ENCODE data around the gene SERPINA5.
"Not testable (repeated sequence)": the region's sequence is repeated elsewhere in the genome, so short reads cannot be mapped to it uniquely, and the experiment has no call there.

The SERPINA5 gene

DNA sequence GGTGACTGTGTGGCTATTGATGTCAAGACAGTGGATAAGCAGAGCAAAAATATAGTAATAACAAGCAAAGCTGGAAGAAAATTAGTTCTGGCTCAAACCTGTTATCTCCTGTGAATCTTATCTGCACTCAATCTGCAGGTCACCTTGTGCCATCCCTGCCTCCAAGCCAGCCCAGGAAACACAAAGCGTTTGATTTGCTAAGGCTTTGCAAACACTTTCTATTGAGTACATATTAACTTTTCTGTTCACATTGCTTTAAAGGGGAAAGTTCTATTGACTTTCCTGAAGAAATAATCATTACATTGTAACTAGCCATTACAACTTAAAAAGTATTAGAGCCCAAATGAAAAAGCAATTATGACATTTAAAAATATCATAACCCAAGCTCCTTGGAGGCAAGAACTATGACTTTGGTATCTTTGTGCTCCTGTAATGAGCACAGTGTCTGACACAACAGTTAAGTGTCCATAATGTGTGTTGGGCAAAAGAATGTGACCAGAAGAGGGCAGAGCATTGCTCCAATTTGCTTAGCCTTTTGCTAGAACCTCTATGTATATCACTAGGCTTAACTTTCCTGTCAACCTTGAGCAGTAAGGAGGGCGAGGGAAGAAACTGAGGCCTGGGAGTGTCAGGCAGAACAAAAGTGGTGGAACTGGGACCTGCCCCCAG, 55.7 kb downstream of the SERPINA5 start:
- no peaks in the 10 kb centered on the region for H3K4me1 ChIP-seq
- DNase-seq (ENCODE audit: low spot score in 2 of 2), result no peak
- H3K4me3 ChIP-seq, result no peak overlapping the region
- in situ Hi-C loops (cut with MboI; ENCODE audit: low sequenced_read_pairs), result no loop called here
- no peaks in the 10 kb centered on the region for H3K36me3 ChIP-seq (replicated peaks)
- H3K27me3 ChIP-seq (ENCODE audit: low read depth), result peaks cover 3% of the 10 kb centered on the region
- no peaks in the 10 kb centered on the region for H3K9me3 ChIP-seq

DNA sequence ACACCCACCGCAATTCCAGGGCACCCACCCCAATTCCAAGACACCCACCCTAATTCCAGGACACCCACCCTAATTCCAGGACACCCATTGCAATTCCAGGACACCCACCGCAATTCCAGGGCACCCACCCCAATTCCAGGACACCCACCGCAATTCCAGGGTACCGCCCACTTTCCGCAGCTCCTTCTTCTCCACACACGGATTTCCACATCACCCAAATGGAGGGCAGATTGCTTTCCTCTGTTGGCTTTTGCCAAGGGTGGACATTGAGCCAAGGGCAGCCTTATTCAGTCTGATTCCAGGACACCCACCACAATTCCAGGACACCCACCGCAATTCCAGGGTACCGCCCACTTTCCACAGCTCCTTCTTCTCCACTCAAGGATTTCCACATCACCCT, 56.6 kb downstream of the SERPINA5 start:
- in situ Hi-C loops (cut with MboI; ENCODE audit: low sequenced_read_pairs); H3K4me3 ChIP-seq; H3K9me3 ChIP-seq; H3K36me3 ChIP-seq (replicated peaks); DNase-seq (ENCODE audit: low spot score in 2 of 2); H3K27me3 ChIP-seq (ENCODE audit: low read depth); H3K4me1 ChIP-seq: not testable (repeated sequence)

DNA sequence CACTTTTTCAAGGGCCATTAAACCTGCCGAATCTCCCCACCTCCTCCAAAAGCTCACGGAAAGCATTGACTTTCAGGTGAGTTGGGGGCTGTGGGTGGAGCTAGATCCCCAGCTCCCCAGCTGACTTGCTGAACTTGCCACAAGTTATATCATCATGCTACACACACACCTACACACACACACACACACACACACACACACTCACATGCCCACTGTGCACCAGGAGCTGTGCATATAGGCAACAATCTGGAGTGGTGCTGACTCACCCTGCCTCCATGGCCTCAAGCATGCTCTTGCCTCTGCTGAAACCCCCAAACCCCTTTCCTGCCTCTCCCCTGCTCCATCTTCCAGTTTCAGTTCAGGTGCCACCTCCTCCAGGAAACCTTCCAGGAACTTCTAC, 57.1 kb downstream of the SERPINA5 start:
- H3K4me1 ChIP-seq, result no peaks in the 10 kb centered on the region
- H3K36me3 ChIP-seq (replicated peaks), result no peaks in the 10 kb centered on the region
- H3K4me3 ChIP-seq, result no peak overlapping the region
- no peak for DNase-seq (ENCODE audit: low spot score in 2 of 2)
- H3K27me3 ChIP-seq (ENCODE audit: low read depth), result peaks cover 3% of the 10 kb centered on the region
- in situ Hi-C loops (cut with MboI; ENCODE audit: low sequenced_read_pairs), result no loop called here
- no peaks in the 10 kb centered on the region for H3K9me3 ChIP-seq

DNA sequence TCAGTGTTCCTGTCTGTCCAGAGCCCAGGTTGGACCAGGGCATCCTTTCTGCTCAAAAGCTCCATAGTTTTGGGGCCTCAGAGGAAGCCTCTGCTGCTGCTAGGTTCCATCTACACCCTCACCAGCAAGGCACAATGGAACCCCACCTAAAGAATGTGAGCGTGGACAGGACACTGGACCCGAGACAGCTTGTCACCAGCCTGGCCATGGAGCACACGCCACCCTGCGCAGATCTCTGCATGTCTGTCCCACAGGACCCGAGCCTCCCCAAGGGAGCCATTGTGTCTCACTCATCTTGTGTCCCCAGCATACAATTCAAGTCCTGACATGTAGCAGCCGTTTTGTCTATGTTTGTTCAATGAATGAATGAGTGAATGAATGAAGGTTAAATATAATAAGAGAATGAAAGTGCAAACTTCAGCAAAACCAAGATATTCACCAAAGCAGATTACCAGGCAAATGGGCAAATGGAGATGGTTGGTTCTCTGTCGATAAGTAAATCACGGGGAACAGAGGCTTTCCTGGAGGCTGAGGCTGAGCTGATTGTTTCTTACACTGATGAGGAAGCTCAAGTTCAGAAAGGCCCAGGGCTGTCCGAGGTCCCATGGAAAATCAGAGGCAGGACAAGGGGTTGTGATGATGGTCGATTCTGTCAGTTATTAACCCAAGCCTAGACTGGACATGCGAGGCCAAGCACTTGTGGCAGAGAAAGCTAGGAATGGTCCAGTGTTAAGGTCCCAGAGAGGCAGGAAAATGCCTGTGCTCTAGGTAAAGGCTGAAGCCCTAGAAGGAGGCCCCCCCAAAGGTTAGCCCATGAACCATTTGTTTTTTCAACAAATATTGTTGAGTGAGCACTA, 58.0 kb downstream of the SERPINA5 start:
- in situ Hi-C loops (cut with MboI; ENCODE audit: low sequenced_read_pairs), result no loop called here
- no peak for DNase-seq (ENCODE audit: low spot score in 2 of 2)
- H3K4me1 ChIP-seq, result no peaks in the 10 kb centered on the region
- H3K27me3 ChIP-seq (ENCODE audit: low read depth), result peaks cover 3% of the 10 kb centered on the region; the same call in 1 of the 2 replicates
- H3K9me3 ChIP-seq, result no peaks in the 10 kb centered on the region
- H3K4me3 ChIP-seq, result no peak overlapping the region
- no peaks in the 10 kb centered on the region for H3K36me3 ChIP-seq (replicated peaks)

DNA sequence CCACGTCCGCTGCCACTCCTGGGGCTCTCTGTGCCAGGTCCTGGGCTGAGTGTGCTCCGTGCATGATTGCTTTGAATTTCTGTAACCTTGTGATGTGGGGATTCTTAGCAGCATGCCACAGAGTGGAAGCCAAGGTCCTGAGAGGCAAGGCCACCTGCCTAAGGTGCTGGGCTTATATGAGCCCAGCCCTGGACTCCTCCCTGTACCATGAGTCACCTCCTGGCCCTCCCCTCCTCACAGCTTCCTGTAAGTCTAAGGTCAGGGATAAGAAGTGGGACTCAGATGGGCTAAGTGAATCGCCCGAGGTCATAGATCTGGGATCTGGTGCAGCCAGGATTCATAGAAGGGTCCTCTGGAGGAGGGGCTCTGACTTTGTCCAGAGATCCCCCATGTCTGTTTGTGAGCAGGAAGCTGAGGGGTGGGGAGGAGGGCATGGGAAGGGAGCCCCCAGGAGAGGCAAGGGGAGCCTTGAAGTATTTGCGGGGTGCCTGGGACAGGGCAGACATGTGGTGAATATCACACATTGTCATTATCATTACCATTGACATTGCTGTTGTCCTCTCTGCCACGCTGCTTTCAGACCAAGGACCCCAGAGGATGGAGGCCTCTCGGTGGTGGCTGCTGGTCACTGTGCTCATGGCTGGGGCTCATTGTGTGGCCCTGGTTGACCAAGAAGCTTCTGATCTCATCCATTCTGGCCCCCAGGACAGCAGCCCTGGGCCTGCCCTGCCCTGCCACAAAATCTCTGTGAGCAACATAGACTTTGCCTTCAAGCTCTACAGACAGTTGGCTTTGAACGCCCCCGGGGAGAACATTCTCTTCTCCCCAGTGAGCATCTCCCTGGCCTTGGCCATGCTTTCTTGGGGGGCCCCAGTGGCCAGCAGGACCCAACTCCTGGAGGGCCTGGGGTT, 59.8 kb downstream of the SERPINA5 start:
- Histone ChIP-seq H3K27me3 (ENCODE audit: low read depth) (peaks cover 3% of the 10 kb centered on the region; the same call in 1 of the 2 replicates), H3K36me3 (replicated peaks) (no peaks in the 10 kb centered on the region), H3K9me3 (no peaks in the 10 kb centered on the region), H3K4me1 (no peaks in the 10 kb centered on the region), H3K4me3 (no peak overlapping the region)
- no peak for DNase-seq (ENCODE audit: low spot score in 2 of 2)
- in situ Hi-C loops (cut with MboI; ENCODE audit: low sequenced_read_pairs), result no loop called here

DNA sequence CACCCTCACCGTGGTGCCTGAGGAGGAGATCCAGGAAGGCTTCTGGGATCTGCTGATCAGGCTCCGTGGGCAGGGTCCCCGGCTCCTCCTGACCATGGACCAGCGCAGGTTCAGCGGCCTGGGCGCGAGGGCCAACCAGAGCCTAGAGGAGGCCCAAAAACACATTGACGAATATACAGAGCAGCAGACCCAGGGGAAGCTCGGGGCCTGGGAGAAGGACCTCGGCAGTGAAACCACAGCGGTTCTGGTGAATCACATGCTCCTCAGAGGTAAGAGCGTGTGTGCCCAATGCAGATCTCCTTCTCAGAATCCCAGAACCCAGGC, 60.4 kb downstream of the SERPINA5 start:
- in situ Hi-C loops (cut with MboI; ENCODE audit: low sequenced_read_pairs), result no loop called here
- H3K27me3 ChIP-seq (ENCODE audit: low read depth), result no peaks in the 10 kb centered on the region; the same call in 1 of the 2 replicates
- H3K4me3 ChIP-seq, result no peak overlapping the region
- no peaks in the 10 kb centered on the region for H3K9me3 ChIP-seq
- no peaks in the 10 kb centered on the region for H3K36me3 ChIP-seq (replicated peaks)
- H3K4me1 ChIP-seq, result no peaks in the 10 kb centered on the region
- DNase-seq (ENCODE audit: low spot score in 2 of 2), result no peak
